ENCODE measurements around the gene SDHC. TPM values are rescaled to one million over a fixed set of nuclear protein-coding genes. Genes with fewer than 3 reads are reported as not detected.
"Not testable (repeated sequence)": the region's sequence is repeated elsewhere in the genome, so short reads cannot be mapped to it uniquely, and the experiment has no call there.

SDHC gene
- total RNA-seq, 1 experiment from 2014 or later, result 192 TPM

DNA sequence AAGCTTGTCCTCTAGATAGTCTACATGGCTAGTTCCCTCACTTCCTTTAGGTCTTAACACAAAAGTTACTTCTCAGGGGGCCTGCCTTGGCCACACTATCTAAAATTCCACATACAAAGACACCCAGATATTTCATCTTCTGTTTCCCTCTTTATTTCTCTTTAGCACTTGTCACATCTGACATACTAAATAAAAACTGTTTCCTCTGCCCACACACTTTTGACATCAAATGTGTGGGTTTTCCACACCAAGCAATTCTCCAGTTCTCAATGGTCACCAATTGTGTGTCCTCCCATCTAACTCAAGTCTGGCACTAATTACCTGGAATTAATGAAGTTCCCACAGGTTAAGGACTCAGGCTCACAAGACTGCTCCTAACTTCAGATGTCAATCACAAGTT, 79.0 kb downstream of the SDHC start:
- Histone ChIP-seq H3K4me1 (ENCODE audit: control insufficient read depth in 1 of 2, insufficient read depth in 2 of 2, low read length in 2 of 2) (peaks cover 12 to 25% of the 10 kb centered on the region in 2 experiments), H4K20me1 (ENCODE audit: insufficient read depth) (no peaks in the 10 kb centered on the region), H3K9me2 (ENCODE audit: insufficient read depth) (no peaks in the 10 kb centered on the region), H3K27ac (ENCODE audit: low read depth, low read length) (no peak overlapping the region), H3K4me2 (ENCODE audit: low read length) (no peak overlapping the region), H3K9me3 (ENCODE audit: control insufficient read depth in 1 of 2, insufficient read depth in 1 of 2, low read depth in 1 of 2, low read length in 2 of 2) (no peaks in the 10 kb centered on the region), H3K4me3 (replicated peaks in 1 of 2; ENCODE audit: low read depth in 1 of 2, low read length in 2 of 2) (no peak overlapping the region), H3K9ac (ENCODE audit: low read length) (no peak overlapping the region), H3K36me3 (ENCODE audit: control insufficient read depth in 1 of 2, insufficient read depth in 2 of 2, low read length in 2 of 2) (no peaks in the 10 kb centered on the region), H2AFZ (ENCODE audit: low read depth, low read length, poor library complexity, severe bottlenecking) (no peak overlapping the region), H3K27me3 (ENCODE audit: insufficient read depth, low read length) (no peaks in the 10 kb centered on the region), H3K79me2 (ENCODE audit: insufficient read depth, low read length) (no peaks in the 10 kb centered on the region)
- CTCF ChIA-PET, result interaction anchor here (0.9 kb wide), 1 partner anchor 11 kb away, joined by 3 read pairs; no protein-coding TSS in a partner anchor
- ATAC-seq, result no peak
- intact Hi-C loops (cut with micrococcal nuclease), result no loop called here
- POLR2A ChIA-PET, result no interaction called here
- BruUV-seq (replicated peaks), result no TSS peak
- TF ChIP-seq EZH2phosphoT487 (IDR thresholded peaks at IDR 0.05; ENCODE audit: borderline replicate concordance), result no peak
- TF ChIP-seq, protein P1, sequence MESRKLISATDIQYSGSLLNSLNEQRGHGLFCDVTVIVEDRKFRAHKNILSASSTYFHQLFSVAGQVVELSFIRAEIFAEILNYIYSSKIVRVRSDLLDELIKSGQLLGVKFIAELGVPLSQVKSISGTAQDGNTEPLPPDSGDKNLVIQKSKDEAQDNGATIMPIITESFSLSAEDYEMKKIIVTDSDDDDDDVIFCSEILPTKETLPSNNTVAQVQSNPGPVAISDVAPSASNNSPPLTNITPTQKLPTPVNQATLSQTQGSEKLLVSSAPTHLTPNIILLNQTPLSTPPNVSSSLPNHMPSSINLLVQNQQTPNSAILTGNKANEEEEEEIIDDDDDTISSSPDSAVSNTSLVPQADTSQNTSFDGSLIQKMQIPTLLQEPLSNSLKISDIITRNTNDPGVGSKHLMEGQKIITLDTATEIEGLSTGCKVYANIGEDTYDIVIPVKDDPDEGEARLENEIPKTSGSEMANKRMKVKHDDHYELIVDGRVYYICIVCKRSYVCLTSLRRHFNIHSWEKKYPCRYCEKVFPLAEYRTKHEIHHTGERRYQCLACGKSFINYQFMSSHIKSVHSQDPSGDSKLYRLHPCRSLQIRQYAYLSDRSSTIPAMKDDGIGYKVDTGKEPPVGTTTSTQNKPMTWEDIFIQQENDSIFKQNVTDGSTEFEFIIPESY (IDR thresholded peaks at IDR 0.05; ENCODE audit: extremely low read depth, insufficient replicate concordance, low read length), result no peak
- TF ChIP-seq SP1 (IDR thresholded peaks at IDR 0.05; ENCODE audit: low read depth), result no peak
- no peak for TF ChIP-seq TCF7L2 (IDR thresholded peaks at IDR 0.05; ENCODE audit: borderline replicate concordance, extremely low read depth, insufficient read depth, insufficient read length)
- TF ChIP-seq JUND (IDR thresholded peaks at IDR 0.05), result no peak
- no peak for TF ChIP-seq POLR2AphosphoS5 (IDR thresholded peaks at IDR 0.05; ENCODE audit: low read depth, low read length)
- TF ChIP-seq, protein P2, sequence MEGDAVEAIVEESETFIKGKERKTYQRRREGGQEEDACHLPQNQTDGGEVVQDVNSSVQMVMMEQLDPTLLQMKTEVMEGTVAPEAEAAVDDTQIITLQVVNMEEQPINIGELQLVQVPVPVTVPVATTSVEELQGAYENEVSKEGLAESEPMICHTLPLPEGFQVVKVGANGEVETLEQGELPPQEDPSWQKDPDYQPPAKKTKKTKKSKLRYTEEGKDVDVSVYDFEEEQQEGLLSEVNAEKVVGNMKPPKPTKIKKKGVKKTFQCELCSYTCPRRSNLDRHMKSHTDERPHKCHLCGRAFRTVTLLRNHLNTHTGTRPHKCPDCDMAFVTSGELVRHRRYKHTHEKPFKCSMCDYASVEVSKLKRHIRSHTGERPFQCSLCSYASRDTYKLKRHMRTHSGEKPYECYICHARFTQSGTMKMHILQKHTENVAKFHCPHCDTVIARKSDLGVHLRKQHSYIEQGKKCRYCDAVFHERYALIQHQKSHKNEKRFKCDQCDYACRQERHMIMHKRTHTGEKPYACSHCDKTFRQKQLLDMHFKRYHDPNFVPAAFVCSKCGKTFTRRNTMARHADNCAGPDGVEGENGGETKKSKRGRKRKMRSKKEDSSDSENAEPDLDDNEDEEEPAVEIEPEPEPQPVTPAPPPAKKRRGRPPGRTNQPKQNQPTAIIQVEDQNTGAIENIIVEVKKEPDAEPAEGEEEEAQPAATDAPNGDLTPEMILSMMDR (IDR thresholded peaks at IDR 0.05 in 2 of 3, conservative IDR thresholded peaks at IDR 0.05 in 1 of 3; ENCODE audit: borderline replicate concordance in 1 of 3, insufficient read depth in 1 of 3, low read depth in 2 of 3, low read length in 2 of 3), result no peak
- no peak for DNase-seq (ENCODE audit: low read depth, low spot score)
- RAD21 ChIA-PET (ENCODE audit: low non-redundant PET in 1 of 2, low total read pairs in 2 of 2, uncharacterized antibody in 2 of 2, unreplicated experiment in 2 of 2), result no interaction called here

DNA sequence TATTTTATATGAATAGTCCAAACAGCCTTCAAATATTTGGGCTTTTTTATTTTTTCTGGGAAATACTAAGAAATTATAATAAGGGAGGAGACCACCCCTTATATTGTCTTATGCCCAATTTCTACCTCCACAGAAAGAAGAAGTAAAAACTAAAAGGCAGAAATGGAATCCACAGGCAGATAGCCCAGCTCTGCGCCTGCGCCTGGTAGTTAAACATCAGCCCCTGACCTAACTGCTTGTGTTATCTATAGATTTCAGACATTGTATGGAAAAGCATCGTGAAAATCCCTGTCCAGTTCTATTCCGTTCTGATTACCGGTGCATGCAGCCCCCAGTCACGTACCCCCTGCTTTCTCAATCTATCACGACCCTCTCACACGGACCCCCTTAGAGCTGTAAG, 82.9 kb downstream of the SDHC start:
- H3K4me3 ChIP-seq (replicated peaks in 1 of 2; ENCODE audit: low read depth in 1 of 2, low read length in 2 of 2); H3K27me3 ChIP-seq (ENCODE audit: insufficient read depth, low read length); DNase-seq (ENCODE audit: low read depth, low spot score); H3K9me2 ChIP-seq (ENCODE audit: insufficient read depth); H3K9me3 ChIP-seq (ENCODE audit: control insufficient read depth in 1 of 2, insufficient read depth in 1 of 2, low read depth in 1 of 2, low read length in 2 of 2); H3K79me2 ChIP-seq (ENCODE audit: insufficient read depth, low read length); ATAC-seq; RAD21 ChIA-PET (ENCODE audit: low non-redundant PET in 1 of 2, low total read pairs in 2 of 2, uncharacterized antibody in 2 of 2, unreplicated experiment in 2 of 2); BruUV-seq (replicated peaks); H2AFZ ChIP-seq (ENCODE audit: low read depth, low read length, poor library complexity, severe bottlenecking); H3K36me3 ChIP-seq (ENCODE audit: control insufficient read depth in 1 of 2, insufficient read depth in 2 of 2, low read length in 2 of 2); H4K20me1 ChIP-seq (ENCODE audit: insufficient read depth); H3K9ac ChIP-seq (ENCODE audit: low read length); H3K4me2 ChIP-seq (ENCODE audit: low read length); H3K27ac ChIP-seq (ENCODE audit: low read depth, low read length); POLR2A ChIA-PET; intact Hi-C loops (cut with micrococcal nuclease); CTCF ChIA-PET: not testable (repeated sequence)
- H3K4me1 ChIP-seq (ENCODE audit: control insufficient read depth in 1 of 2, insufficient read depth in 2 of 2, low read length in 2 of 2), result peaks cover 9 to 25% of the 10 kb centered on the region in 2 experiments

Measured in HCT116 (cell line).